Mesothelial cell of epicardium (in vitro differentiated cells): ENCODE measurements around the gene HECW1. TPM values are rescaled to one million over a fixed set of nuclear protein-coding genes. Genes with fewer than 3 reads are reported as not detected.
"Not testable (repeated sequence)": the region's sequence is repeated elsewhere in the genome, so short reads cannot be mapped to it uniquely, and the experiment has no call there.

ENCODE experiments used
- DNase-seq, 2 experiments: peaks; one replicate each; pipeline ENCODE4 v3.0.0; 2021; ENCODE audit warnings: low spot score in 2 of 2; ENCODE audit not compliant: unreplicated experiment in 2 of 2
- H3K27ac Mint-ChIP-seq: 2 replicates; pipeline ENCODE4 v1.8.0; 2021; ENCODE audit warnings: mixed read lengths
- H3K27me3 Mint-ChIP-seq: 2 replicates; pipeline ENCODE4 v1.8.0; 2021; ENCODE audit warnings: low read depth, mixed read lengths
- H3K36me3 Mint-ChIP-seq: 2 replicates; pipeline ENCODE4 v1.8.0; 2021; ENCODE audit warnings: mixed read lengths
- H3K4me1 Mint-ChIP-seq: 2 replicates; pipeline ENCODE4 v1.8.0; 2021; ENCODE audit warnings: mixed read lengths
- H3K4me3 Mint-ChIP-seq: 2 replicates; pipeline ENCODE4 v1.8.0; 2021; ENCODE audit warnings: mild to moderate bottlenecking, moderate library complexity, mixed read lengths
- H3K9me3 Mint-ChIP-seq: 2 replicates; pipeline ENCODE4 v1.8.0; 2021; ENCODE audit warnings: mixed read lengths
- CTCF ChIP-seq: fragments of 200-600 bp; sonication (generic); IDR thresholded peaks from one replicate; pipeline ENCODE4 v1.5.0; 2021; ENCODE audit warnings: antibody characterized with exemption; ENCODE audit not compliant: unreplicated experiment
- total RNA-seq: library from RNA; stranded (reverse); gene quantifications from 3 replicates; pipeline ENCODE4 v1.2.1, GENCODE V29; 2021

The HECW1 gene
- total RNA-seq, 1 donor from 2014 or later: 1.4 TPM

GRCh38 chr7:43568529-43568928 is 456.1 kb downstream of the HECW1 start:
- no peaks in the 10 kb centered on the region for H3K27me3 Mint-ChIP-seq
- no peaks in the 10 kb centered on the region for H3K9me3 Mint-ChIP-seq
- peaks cover 2% of the 10 kb centered on the region for H3K4me1 Mint-ChIP-seq
- no peak for DNase-seq
- no peak overlapping the region for H3K4me3 Mint-ChIP-seq
- TF ChIP-seq CTCF: no peak
- H3K36me3 Mint-ChIP-seq: no peaks in the 10 kb centered on the region
- no peak overlapping the region for H3K27ac Mint-ChIP-seq

- no peak overlapping the region for H3K4me3 Mint-ChIP-seq
- peaks cover 2% of the 10 kb centered on the region for H3K4me1 Mint-ChIP-seq
Measured at GRCh38 chr7:43569424-43569823, 457.0 kb downstream of the HECW1 start.

GRCh38 chr7:43570688-43571365 is 458.4 kb downstream of the HECW1 start:
- no peak for DNase-seq
- no peak overlapping the region for H3K4me3 Mint-ChIP-seq
- TF ChIP-seq CTCF: no peak
- peaks cover 2% of the 10 kb centered on the region for H3K4me1 Mint-ChIP-seq
- H3K36me3 Mint-ChIP-seq: no peaks in the 10 kb centered on the region
- H3K9me3 Mint-ChIP-seq: no peaks in the 10 kb centered on the region
- no peak overlapping the region for H3K27ac Mint-ChIP-seq
- no peaks in the 10 kb centered on the region for H3K27me3 Mint-ChIP-seq

More at GRCh38 chr7:43569424-43569823, 457.0 kb downstream of the HECW1 start:
- H3K27me3 Mint-ChIP-seq: no peaks in the 10 kb centered on the region
- no peak for DNase-seq
- no peak for TF ChIP-seq CTCF
- no peaks in the 10 kb centered on the region for H3K36me3 Mint-ChIP-seq
- no peaks in the 10 kb centered on the region for H3K9me3 Mint-ChIP-seq
- H3K27ac Mint-ChIP-seq: no peak overlapping the region

- no peak overlapping the region for H3K27ac Mint-ChIP-seq
- no peak for TF ChIP-seq CTCF
- H3K36me3 Mint-ChIP-seq: no peaks in the 10 kb centered on the region
- no peak for DNase-seq
- no peak overlapping the region for H3K4me3 Mint-ChIP-seq
- H3K27me3 Mint-ChIP-seq: no peaks in the 10 kb centered on the region
- peaks cover under 1% of the 10 kb centered on the region for H3K9me3 Mint-ChIP-seq
- H3K4me1 Mint-ChIP-seq: peaks cover 7% of the 10 kb centered on the region
Measured at GRCh38 chr7:43572516-43573049, 460.1 kb downstream of the HECW1 start.

- peaks cover 10% of the 10 kb centered on the region for H3K9me3 Mint-ChIP-seq
- H3K36me3 Mint-ChIP-seq, H3K27ac Mint-ChIP-seq, H3K4me1 Mint-ChIP-seq, H3K4me3 Mint-ChIP-seq, DNase-seq, H3K27me3 Mint-ChIP-seq: not testable (repeated sequence)
Measured at GRCh38 chr7:43573832-43574231, 461.4 kb downstream of the HECW1 start.

GRCh38 chr7:43575506-43575905 is 463.1 kb downstream of the HECW1 start:
- no peak for DNase-seq
- Mint-ChIP-seq H3K27me3 (no peaks in the 10 kb centered on the region), H3K27ac (no peak overlapping the region), H3K9me3 (peaks cover 15% of the 10 kb centered on the region), H3K36me3 (peaks cover 2% of the 10 kb centered on the region), H3K4me3 (no peak overlapping the region), H3K4me1 (peaks cover 6% of the 10 kb centered on the region)
- TF ChIP-seq CTCF: no peak
